IPS DF 6.9 (cell line): ENCODE results near the gene HOXC12.

ENCODE experiments used
- DNase-seq: peaks from one replicate; pipeline ENCODE4 v3.0.0-alpha.2; 2013; ENCODE audit warnings: low read depth, low spot score
- H3K27ac ChIP-seq: one replicate; pipeline ENCODE4 v1.5.1; 2013; ENCODE audit warnings: low read length, control low read depth
- H3K27me3 ChIP-seq: 2 replicates; pipeline ENCODE4 v1.6.1; 2013; ENCODE audit warnings: mild to moderate bottlenecking, low read length; ENCODE audit not compliant: control insufficient read depth, insufficient read depth
- H3K36me3 ChIP-seq: 2 replicates; pipeline ENCODE4 v1.6.1; 2013; ENCODE audit warnings: low read length; ENCODE audit not compliant: control insufficient read depth, insufficient read depth
- H3K4me1 ChIP-seq: 2 replicates; pipeline ENCODE4 v1.6.1; 2013; ENCODE audit warnings: low read length; ENCODE audit not compliant: control insufficient read depth, insufficient read depth
- H3K4me3 ChIP-seq: 2 replicates; pipeline ENCODE4 v1.5.1; 2013; ENCODE audit warnings: mild to moderate bottlenecking, low read length
- H3K9me3 ChIP-seq: 2 replicates; pipeline ENCODE4 v1.6.1; 2013; ENCODE audit warnings: low read length, inconsistent platforms; ENCODE audit not compliant: control insufficient read depth, insufficient read depth
- WGBS: extraction: QIAGEN DNeasy Blood & Tissue Kit; methylation state at CpG from one replicate; pipeline ENCODE4 v1.1.7; 2013; ENCODE audit warnings: mixed read lengths, missing lambda C conversion rate; ENCODE audit not compliant: insufficient read length, insufficient coverage; 5-methylcytosine and 5-hydroxymethylcytosine counted together

HOXC12 gene

DNA sequence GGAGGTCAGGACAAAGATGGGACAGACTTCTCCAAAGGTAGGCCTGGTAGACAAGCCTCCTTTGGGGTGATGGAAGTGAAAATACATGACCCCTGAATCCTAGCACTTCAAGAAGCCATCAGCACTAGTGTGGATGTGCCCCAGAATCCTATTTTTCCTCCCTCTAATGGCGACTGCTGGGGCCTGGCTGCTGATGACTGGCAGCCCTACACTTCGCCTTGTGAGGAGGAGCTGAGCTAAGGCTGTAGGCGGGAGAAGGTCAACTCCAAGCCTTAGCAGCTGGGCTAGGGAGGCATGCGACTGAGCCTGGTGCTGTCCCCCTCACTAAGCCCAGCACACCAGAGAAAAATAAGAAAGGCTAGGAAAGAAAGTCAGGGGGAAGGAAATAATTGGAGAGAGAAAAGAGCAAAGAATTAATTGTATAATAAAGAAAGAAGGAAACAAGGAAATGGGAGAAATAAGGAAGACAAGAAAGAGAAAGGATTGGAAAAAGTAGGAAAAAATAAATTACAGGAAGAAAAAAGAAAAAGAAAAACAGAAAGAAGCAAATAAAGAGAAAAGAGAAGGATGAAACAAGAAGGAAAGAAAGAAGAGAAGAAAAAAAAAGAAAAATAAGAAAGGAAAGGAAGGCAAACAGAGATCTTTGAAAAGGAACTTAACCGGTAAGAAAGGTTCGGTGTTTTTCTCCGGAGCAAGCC, 25.6 kb downstream of the HOXC12 start:
- no CpG with 5 or more reads among the region's 7 CpGs for WGBS
- Histone ChIP-seq H3K27me3 (peaks cover 93% of the 10 kb centered on the region), H3K4me3 (no peak overlapping the region), H3K9me3 (no peaks in the 10 kb centered on the region), H3K4me1 (no peaks in the 10 kb centered on the region), H3K36me3 (no peaks in the 10 kb centered on the region), H3K27ac (no peak overlapping the region)
- no peak for DNase-seq

- Histone ChIP-seq H3K9me3 (no peaks in the 10 kb centered on the region), H3K36me3 (no peaks in the 10 kb centered on the region; the same call in 1 of the 2 replicates), H3K27me3 (peaks cover 93% of the 10 kb centered on the region), H3K27ac (no peak overlapping the region), H3K4me1 (peaks cover under 1% of the 10 kb centered on the region), H3K4me3 (no peak overlapping the region)
- WGBS, result no CpG with 5 or more reads among the region's 15 CpGs
- no peak for DNase-seq
These were observed 26.2 kb downstream of the HOXC12 start for GRCh38 chr12:53980802-53981496.

- H3K9me3 ChIP-seq, result no peaks in the 10 kb centered on the region
- peaks cover 3% of the 10 kb centered on the region for H3K4me1 ChIP-seq
- H3K27me3 ChIP-seq, result peaks cover 93% of the 10 kb centered on the region
- no peak overlapping the region for H3K4me3 ChIP-seq
- H3K36me3 ChIP-seq, result no peaks in the 10 kb centered on the region; the same call in 1 of the 2 replicates
- no CpG with 5 or more reads among the region's 30 CpGs for WGBS
- H3K27ac ChIP-seq, result no peak overlapping the region
- DNase-seq, result no peak
These were observed 27.2 kb downstream of the HOXC12 start for GRCh38 chr12:53981634-53982565.

- no peaks in the 10 kb centered on the region; the same call in 1 of the 2 replicates for H3K36me3 ChIP-seq
- H3K4me1 ChIP-seq, result peaks cover 3% of the 10 kb centered on the region
- DNase-seq, result no peak
- no CpG with 5 or more reads among the region's 26 CpGs for WGBS
- H3K9me3 ChIP-seq, result no peaks in the 10 kb centered on the region
- peaks cover 93% of the 10 kb centered on the region for H3K27me3 ChIP-seq
- no peak overlapping the region for H3K4me3 ChIP-seq
- no peak overlapping the region for H3K27ac ChIP-seq
These were observed 28.2 kb downstream of the HOXC12 start for GRCh38 chr12:53982648-53983567.

DNA sequence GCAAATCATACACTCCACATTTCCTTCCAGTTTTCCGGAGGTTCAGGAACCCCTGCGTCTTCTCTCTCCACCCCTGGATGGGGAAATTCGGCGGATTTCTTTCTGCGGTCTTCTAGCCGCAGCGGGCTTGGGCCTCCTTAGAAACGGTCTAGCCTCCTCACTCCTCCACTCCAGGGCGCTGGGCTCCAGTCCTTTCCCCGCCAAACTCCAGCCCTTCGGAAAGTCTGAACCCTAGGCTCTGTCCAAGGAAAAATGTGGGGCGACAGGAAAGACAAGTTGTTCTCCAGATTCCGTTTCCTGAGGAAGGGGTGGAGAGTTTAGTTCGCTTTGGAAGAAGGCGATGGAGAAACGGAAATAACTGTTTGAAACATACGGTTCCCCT, 28.9 kb downstream of the HOXC12 start:
- DNase-seq, result no peak
- peaks cover 3% of the 10 kb centered on the region for H3K4me1 ChIP-seq
- H3K9me3 ChIP-seq, result no peaks in the 10 kb centered on the region
- H3K27me3 ChIP-seq, result peaks cover 94% of the 10 kb centered on the region
- WGBS, result no CpG with 5 or more reads among the region's 17 CpGs
- H3K4me3 ChIP-seq, result no peak overlapping the region
- no peaks in the 10 kb centered on the region; the same call in 1 of the 2 replicates for H3K36me3 ChIP-seq
- H3K27ac ChIP-seq, result no peak overlapping the region

DNA sequence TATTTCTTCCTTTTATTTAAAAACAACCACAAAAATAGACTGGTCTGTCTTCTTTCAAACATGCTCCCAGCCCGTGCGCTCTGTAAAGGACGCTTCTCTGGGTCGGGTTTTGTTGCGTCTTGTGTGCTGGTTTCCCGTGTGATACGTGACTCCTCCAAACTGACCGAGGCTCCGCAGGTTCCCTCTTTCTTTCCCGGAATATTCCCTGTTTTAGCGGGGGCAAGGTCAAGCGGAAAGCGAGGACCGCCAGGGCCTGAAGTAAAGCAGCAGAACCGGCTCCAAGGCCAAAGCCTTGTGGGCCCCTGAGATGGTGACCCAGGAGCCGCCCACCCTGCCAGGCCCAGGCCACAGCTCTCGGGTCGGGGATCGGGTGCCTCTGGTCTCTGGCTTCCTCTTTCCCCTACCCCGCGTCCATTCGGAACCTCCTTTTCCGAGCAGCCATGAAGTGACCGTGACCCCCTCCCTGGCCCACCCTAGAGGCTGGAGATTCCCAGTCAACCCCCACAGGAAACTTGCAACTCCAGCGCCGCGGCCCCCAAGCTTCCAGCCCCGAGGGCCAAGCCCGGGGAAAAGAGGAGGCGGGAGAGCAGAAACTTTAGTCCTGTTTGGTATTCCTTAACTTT, 29.4 kb downstream of the HOXC12 start:
- no peak for DNase-seq
- peaks cover 3% of the 10 kb centered on the region for H3K4me1 ChIP-seq
- WGBS, result no CpG with 5 or more reads among the region's 30 CpGs
- H3K27ac ChIP-seq, result no peak overlapping the region
- H3K36me3 ChIP-seq, result no peaks in the 10 kb centered on the region; the same call in 1 of the 2 replicates
- peaks cover 94% of the 10 kb centered on the region for H3K27me3 ChIP-seq
- no peak overlapping the region for H3K4me3 ChIP-seq
- H3K9me3 ChIP-seq, result no peaks in the 10 kb centered on the region

- Histone ChIP-seq H3K4me1 (peaks cover 3% of the 10 kb centered on the region), H3K9me3 (no peaks in the 10 kb centered on the region), H3K36me3 (no peaks in the 10 kb centered on the region; the same call in 1 of the 2 replicates), H3K27me3 (peaks cover 94% of the 10 kb centered on the region), H3K4me3 (no peak within 1 kb of the TSS), H3K27ac (no peak within 1 kb of the TSS)
- WGBS, result no CpG with 5 or more reads among the region's 55 CpGs
- peak; percentile 87 for DNase-seq
These were observed 30.4 kb downstream of the HOXC12 start, which contains the start of gene HOXC10 for GRCh38 chr12:53984901-53985691. Gene HOXC10 (plus strand): TSS chr12:53985146. CDS start chr12:53985260, 114 bp downstream.

DNA sequence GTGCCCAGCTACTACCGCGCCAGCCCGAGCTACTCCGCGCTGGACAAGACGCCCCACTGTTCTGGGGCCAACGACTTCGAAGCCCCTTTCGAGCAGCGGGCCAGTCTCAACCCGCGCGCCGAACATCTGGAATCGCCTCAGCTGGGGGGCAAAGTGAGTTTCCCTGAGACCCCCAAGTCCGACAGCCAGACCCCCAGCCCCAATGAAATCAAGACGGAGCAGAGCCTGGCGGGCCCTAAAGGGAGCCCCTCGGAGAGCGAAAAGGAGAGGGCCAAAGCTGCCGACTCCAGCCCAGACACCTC, 30.9 kb downstream of the HOXC12 start:
- H3K36me3 ChIP-seq, result no peaks in the 10 kb centered on the region; the same call in 1 of the 2 replicates
- no CpG with 5 or more reads among the region's 21 CpGs for WGBS
- no peak overlapping the region for H3K4me3 ChIP-seq
- H3K4me1 ChIP-seq, result peaks cover 3% of the 10 kb centered on the region
- H3K9me3 ChIP-seq, result no peaks in the 10 kb centered on the region
- H3K27ac ChIP-seq, result no peak overlapping the region
- H3K27me3 ChIP-seq, result peaks cover 96% of the 10 kb centered on the region
- DNase-seq, result no peak
